ENCODE results near the gene CALHM3. TPM values are rescaled to one million over a fixed set of nuclear protein-coding genes. Genes with fewer than 3 reads are reported as not detected.

CALHM3 gene
- polyA plus RNA-seq, 1 of the 3 experiments (the other 2 are of a cell fraction), result not detected

DNA sequence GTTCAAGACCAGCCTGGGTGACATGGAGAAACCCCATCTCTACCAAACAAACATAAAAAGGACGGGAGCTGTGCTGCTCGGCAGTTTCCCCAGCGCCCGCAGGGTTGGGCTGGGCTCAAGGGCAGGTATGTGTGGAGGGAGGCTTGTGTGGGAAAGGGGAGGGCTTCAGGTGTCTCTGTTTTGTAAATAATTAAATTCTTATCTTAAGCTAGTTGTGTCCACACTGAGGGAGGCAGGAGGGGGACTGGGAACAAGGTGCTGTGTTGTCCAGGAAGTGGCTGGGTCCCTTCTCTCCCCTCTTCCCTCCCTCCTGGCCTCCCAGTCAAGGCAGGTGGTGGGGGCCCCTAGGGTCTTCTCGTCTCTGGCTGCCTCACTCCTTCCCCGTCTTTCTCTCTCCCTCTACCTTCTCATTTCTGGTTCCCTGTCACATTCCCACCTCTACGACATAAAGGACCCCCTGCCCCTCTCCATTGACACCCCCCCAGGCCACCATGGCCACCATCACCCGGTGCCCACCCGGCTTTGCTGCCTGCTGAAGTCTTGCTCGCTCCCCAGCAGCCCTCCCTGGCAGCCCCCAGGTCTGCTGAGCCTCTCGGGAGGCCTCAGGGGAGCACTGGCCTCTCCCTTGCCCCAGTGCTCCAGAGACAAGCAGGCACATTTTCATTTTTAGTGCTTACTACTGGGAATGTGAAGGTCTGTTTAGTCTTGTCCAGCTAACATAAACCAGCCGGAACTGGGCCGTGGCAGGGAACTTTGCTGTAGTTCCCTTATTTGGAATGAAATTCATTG lies 33.7 kb upstream of the CALHM3 start:
- Histone ChIP-seq H3K27me3 (ENCODE audit: insufficient read depth) (peaks cover 10% of the 10 kb centered on the region; the same call in 1 of the 2 replicates), H3K4me3 (ENCODE audit: low read depth in 2 of 2, low read length in 1 of 2) (no peak overlapping the region), H3K9ac (no peak overlapping the region), H3K27ac (ENCODE audit: low read depth in 2 of 2, low read length in 1 of 2) (no peak overlapping the region), H3K9me3 (no peaks in the 10 kb centered on the region), H3K9me2 (no peaks in the 10 kb centered on the region), H2AFZ (ENCODE audit: low read depth) (no peak overlapping the region), H3K36me3 (replicated peaks in 1 of 2; ENCODE audit: control insufficient read depth in 1 of 2, insufficient read depth in 2 of 2, low read length in 1 of 2) (no peaks in the 10 kb centered on the region), H4K20me1 (ENCODE audit: insufficient read depth) (no peaks in the 10 kb centered on the region), H3K79me2 (ENCODE audit: insufficient read depth) (no peaks in the 10 kb centered on the region), H3F3A (replicated peaks; ENCODE audit: insufficient read depth) (no peaks in the 10 kb centered on the region), H3K4me1 (ENCODE audit: control insufficient read depth in 1 of 2, insufficient read depth in 2 of 2, low read depth in 1 of 2, low read length in 1 of 2) (peaks cover 0 to 15% of the 10 kb centered on the region in 2 experiments; a peak in 1 of 4 replicates), H3K4me2 (no peak overlapping the region)
- ChIA-PET POLR2A (no interaction called here), CTCF (no interaction called here)
- peak; percentile 17 for DNase-seq
- TF ChIP-seq MXI1 (IDR thresholded peaks at IDR 0.05; ENCODE audit: low read depth, low read length) (no peak), RAD21 (IDR thresholded peaks at IDR 0.05; ENCODE audit: low read length) (no peak), NRF1 (IDR thresholded peaks at IDR 0.05; ENCODE audit: low read depth, low read length) (no peak), GABPA (IDR thresholded peaks at IDR 0.05; ENCODE audit: low read depth) (no peak), JUND (IDR thresholded peaks at IDR 0.05) (no peak), TEAD4 (IDR thresholded peaks at IDR 0.05; ENCODE audit: borderline replicate concordance, insufficient read depth) (no peak)
- TF ChIP-seq, protein P1, sequence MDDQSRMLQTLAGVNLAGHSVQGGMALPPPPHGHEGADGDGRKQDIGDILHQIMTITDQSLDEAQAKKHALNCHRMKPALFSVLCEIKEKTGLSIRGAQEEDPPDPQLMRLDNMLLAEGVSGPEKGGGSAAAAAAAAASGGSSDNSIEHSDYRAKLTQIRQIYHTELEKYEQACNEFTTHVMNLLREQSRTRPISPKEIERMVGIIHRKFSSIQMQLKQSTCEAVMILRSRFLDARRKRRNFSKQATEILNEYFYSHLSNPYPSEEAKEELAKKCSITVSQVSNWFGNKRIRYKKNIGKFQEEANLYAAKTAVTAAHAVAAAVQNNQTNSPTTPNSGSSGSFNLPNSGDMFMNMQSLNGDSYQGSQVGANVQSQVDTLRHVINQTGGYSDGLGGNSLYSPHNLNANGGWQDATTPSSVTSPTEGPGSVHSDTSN (IDR thresholded peaks at IDR 0.05), result no peak
- TF ChIP-seq, protein P2, sequence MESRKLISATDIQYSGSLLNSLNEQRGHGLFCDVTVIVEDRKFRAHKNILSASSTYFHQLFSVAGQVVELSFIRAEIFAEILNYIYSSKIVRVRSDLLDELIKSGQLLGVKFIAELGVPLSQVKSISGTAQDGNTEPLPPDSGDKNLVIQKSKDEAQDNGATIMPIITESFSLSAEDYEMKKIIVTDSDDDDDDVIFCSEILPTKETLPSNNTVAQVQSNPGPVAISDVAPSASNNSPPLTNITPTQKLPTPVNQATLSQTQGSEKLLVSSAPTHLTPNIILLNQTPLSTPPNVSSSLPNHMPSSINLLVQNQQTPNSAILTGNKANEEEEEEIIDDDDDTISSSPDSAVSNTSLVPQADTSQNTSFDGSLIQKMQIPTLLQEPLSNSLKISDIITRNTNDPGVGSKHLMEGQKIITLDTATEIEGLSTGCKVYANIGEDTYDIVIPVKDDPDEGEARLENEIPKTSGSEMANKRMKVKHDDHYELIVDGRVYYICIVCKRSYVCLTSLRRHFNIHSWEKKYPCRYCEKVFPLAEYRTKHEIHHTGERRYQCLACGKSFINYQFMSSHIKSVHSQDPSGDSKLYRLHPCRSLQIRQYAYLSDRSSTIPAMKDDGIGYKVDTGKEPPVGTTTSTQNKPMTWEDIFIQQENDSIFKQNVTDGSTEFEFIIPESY (IDR thresholded peaks at IDR 0.05; ENCODE audit: borderline replicate concordance, low read depth), result no peak
- WGBS (ENCODE audit: low lambda C conversion rate), result 65% methylated on average over 13 of the region's 13 CpGs

DNA sequence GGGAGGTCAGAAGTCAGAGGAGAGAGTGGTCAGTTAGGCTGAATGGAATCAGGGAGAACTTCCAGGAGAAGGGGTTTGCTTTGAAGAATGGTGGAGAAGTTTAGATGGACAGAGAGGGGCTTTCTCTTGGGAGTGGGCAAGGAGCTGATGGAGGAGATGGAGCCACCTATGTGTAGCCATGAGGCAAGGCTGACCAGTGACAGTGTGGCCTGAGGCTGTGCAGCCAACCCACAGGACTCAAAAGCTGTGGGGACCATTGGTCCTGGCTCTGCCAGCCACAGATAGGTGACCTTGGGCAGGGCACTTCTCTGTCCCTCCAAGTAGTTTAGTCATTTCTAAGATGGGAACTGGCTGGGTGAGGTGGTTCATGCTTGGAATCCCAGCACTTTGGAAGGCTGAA lies 33.1 kb upstream of the CALHM3 start:
- DNase-seq, result peak; percentile 2
- no peaks in the 10 kb centered on the region for H3K9me3 ChIP-seq
- no peaks in the 10 kb centered on the region for H3K36me3 ChIP-seq (replicated peaks in 1 of 2; ENCODE audit: control insufficient read depth in 1 of 2, insufficient read depth in 2 of 2, low read length in 1 of 2)
- no peaks in the 10 kb centered on the region for H3F3A ChIP-seq (replicated peaks; ENCODE audit: insufficient read depth)
- no peak overlapping the region for H2AFZ ChIP-seq (ENCODE audit: low read depth)
- TF ChIP-seq FOXM1 (IDR thresholded peaks at IDR 0.05; ENCODE audit: low read depth), result no peak
- no peak for TF ChIP-seq EZH2phosphoT487 (IDR thresholded peaks at IDR 0.05; ENCODE audit: borderline replicate concordance, low read depth)
- no peak for TF ChIP-seq YY1 (IDR thresholded peaks at IDR 0.05; ENCODE audit: low read depth)
- TF ChIP-seq TCF12 (IDR thresholded peaks at IDR 0.05), result no peak
- TF ChIP-seq TEAD4 (IDR thresholded peaks at IDR 0.05; ENCODE audit: borderline replicate concordance, insufficient read depth), result no peak
- TF ChIP-seq, protein P2 (IDR thresholded peaks at IDR 0.05; ENCODE audit: borderline replicate concordance, low read depth), result no peak
- TF ChIP-seq MXI1 (IDR thresholded peaks at IDR 0.05; ENCODE audit: low read depth, low read length), result no peak
- no peak for TF ChIP-seq TAF1 (IDR thresholded peaks at IDR 0.05; ENCODE audit: borderline replicate concordance, low read depth, low read length)
- no peak for TF ChIP-seq RAD21 (IDR thresholded peaks at IDR 0.05; ENCODE audit: low read length)
- TF ChIP-seq FOXJ3 (CRISPR knock-in tag; IDR thresholded peaks at IDR 0.05), result no peak
- TF ChIP-seq EP300 (IDR thresholded peaks at IDR 0.05; ENCODE audit: borderline replicate concordance in 1 of 2, low read depth in 1 of 2, low read length in 1 of 2), result no peak
- TF ChIP-seq, protein P1 (IDR thresholded peaks at IDR 0.05), result no peak
- TF ChIP-seq, protein P3, sequence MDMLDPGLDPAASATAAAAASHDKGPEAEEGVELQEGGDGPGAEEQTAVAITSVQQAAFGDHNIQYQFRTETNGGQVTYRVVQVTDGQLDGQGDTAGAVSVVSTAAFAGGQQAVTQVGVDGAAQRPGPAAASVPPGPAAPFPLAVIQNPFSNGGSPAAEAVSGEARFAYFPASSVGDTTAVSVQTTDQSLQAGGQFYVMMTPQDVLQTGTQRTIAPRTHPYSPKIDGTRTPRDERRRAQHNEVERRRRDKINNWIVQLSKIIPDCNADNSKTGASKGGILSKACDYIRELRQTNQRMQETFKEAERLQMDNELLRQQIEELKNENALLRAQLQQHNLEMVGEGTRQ (IDR thresholded peaks at IDR 0.05; ENCODE audit: borderline replicate concordance, low read depth, low read length), result no peak
- TF ChIP-seq RFX5 (IDR thresholded peaks at IDR 0.05; ENCODE audit: low read length), result no peak
- TF ChIP-seq RCOR1 (IDR thresholded peaks at IDR 0.05; ENCODE audit: low read length), result no peak
- H3K27me3 ChIP-seq (ENCODE audit: insufficient read depth), result peaks cover 13% of the 10 kb centered on the region; the same call in 1 of the 2 replicates
- no peaks in the 10 kb centered on the region for H3K79me2 ChIP-seq (ENCODE audit: insufficient read depth)
- no peak overlapping the region for H3K27ac ChIP-seq (ENCODE audit: low read depth in 2 of 2, low read length in 1 of 2)
- no peak overlapping the region for H3K4me2 ChIP-seq
- H3K4me3 ChIP-seq (ENCODE audit: low read depth in 2 of 2, low read length in 1 of 2), result no peak overlapping the region
- no peaks in the 10 kb centered on the region for H4K20me1 ChIP-seq (ENCODE audit: insufficient read depth)
- H3K4me1 ChIP-seq (ENCODE audit: control insufficient read depth in 1 of 2, insufficient read depth in 2 of 2, low read depth in 1 of 2, low read length in 1 of 2), result peaks cover 0 to 21% of the 10 kb centered on the region in 2 experiments; a peak in 1 of 4 replicates
- POLR2A ChIA-PET, result no interaction called here
- H3K9me2 ChIP-seq, result no peaks in the 10 kb centered on the region
- CTCF ChIA-PET, result no interaction called here
- H3K9ac ChIP-seq, result no peak overlapping the region
